LNCaP clone FGC (cell line): ENCODE results near the gene PCDH9.
A peak's percentile ranks its signal among the peaks of the same experiment; 100 is the strongest.
"Not testable (repeated sequence)": the region's sequence is repeated elsewhere in the genome, so short reads cannot be mapped to it uniquely, and the experiment has no call there.

Source experiments
- DNase-seq: peaks from one replicate; pipeline ENCODE4 v3.0.0-alpha.2; 2011; ENCODE audit warnings: low read depth
- H3K4me3 ChIP-seq: 2 replicates; pipeline ENCODE4 v1.5.1; 2011; ENCODE audit warnings: mild to moderate bottlenecking, low read depth, low read length, control low read depth
- TF ChIP-seq, protein P1 (sequence below): IDR thresholded peaks from 2 replicates; pipeline ENCODE4 v1.5.1; 2012; ENCODE audit warnings: mild to moderate bottlenecking; ENCODE audit not compliant: control insufficient read depth, insufficient read depth; ENCODE audit errors: extremely low read depth

The PCDH9 gene

DNA sequence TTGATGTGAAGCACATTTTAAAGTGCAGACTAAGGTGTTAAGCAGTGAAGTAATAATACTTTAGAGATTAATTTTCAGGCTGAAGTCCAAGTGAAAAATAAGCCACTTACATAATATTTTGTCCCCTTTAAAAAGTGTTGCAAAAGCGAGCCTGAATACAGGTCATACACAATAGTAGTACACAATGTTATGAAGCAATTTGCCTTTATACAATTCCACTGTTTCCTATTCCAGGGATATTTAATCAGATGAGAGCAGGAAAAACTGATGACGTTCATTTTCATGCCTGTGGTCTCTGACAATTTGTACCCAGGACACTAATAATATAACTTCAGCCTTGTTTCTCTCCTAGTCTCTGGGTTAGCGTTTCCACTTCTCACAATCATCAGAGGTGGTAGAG lies 916.7 kb downstream of the PCDH9 start:
- TF ChIP-seq, protein P1, sequence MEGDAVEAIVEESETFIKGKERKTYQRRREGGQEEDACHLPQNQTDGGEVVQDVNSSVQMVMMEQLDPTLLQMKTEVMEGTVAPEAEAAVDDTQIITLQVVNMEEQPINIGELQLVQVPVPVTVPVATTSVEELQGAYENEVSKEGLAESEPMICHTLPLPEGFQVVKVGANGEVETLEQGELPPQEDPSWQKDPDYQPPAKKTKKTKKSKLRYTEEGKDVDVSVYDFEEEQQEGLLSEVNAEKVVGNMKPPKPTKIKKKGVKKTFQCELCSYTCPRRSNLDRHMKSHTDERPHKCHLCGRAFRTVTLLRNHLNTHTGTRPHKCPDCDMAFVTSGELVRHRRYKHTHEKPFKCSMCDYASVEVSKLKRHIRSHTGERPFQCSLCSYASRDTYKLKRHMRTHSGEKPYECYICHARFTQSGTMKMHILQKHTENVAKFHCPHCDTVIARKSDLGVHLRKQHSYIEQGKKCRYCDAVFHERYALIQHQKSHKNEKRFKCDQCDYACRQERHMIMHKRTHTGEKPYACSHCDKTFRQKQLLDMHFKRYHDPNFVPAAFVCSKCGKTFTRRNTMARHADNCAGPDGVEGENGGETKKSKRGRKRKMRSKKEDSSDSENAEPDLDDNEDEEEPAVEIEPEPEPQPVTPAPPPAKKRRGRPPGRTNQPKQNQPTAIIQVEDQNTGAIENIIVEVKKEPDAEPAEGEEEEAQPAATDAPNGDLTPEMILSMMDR: no peak
- H3K4me3 ChIP-seq: no peak overlapping the region
- no peak for DNase-seq

DNA sequence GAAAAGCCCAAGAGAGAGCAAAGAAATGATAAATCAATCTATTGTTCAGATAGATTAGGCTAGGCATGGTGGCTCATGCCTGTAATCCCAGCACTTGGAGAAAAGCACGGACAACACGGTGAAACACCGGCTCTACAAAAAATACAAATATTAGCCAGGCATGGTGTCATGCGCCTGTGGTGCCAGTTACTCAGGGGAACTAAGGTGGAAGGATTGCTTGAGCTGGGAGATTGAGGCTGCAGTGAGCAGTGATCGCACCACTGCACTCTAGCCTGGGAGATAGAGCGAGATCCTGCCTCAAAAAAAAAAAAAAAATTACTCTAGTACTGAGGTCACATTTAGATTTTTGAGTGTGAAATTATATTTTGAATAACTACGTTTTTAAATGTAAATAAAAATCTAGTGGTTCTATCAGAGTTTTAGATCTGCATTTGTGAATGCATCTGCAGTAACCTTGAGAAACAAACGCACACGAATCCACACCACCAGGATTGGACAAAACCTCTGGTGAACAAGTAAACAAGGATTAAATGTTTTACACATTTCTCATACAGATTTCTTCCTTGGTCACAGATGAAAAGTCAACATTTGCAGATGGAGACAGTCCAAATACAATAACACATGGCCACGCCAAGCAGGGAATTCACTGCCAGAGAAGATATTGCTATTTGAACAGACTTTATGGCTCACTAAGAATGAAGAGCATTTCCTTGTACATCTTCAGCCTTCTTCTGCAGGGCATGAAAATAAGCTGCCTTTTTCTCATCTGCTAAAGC lies 917.6 kb downstream of the PCDH9 start:
- DNase-seq: peak; percentile 94
- H3K4me3 ChIP-seq: no peak overlapping the region
- TF ChIP-seq, protein P1: no peak

DNA sequence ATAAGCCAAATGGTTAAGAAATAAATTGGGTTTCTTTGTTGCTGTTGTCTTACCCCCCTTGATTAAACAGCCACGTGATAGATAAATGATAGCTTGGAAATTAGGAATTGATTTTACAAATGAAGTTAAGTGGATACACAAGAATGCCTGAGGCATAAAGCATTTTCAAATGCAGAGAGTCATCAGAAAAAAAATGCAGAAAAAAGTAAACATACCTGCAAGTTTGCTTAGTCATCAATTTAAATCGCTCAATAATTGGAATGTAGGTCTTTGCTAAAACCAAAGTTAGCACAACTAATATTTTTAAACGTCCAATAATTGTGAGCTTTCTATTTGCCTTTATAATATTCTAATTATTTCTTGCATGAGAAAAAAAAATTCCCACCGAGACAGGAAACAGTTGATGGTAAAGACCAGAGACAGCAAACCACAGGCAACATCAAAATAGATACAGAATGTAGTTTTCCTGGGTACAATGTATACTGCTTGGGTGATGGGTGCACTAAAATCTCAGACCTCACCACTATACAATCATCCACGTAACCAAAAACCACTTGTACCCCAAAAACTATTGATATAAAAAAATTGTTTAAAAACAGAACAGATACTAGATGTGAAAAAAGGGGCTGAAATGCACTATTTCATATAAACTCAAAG lies 924.0 kb downstream of the PCDH9 start:
- TF ChIP-seq, protein P1: no peak
- DNase-seq: no peak
- H3K4me3 ChIP-seq: no peak overlapping the region

DNA sequence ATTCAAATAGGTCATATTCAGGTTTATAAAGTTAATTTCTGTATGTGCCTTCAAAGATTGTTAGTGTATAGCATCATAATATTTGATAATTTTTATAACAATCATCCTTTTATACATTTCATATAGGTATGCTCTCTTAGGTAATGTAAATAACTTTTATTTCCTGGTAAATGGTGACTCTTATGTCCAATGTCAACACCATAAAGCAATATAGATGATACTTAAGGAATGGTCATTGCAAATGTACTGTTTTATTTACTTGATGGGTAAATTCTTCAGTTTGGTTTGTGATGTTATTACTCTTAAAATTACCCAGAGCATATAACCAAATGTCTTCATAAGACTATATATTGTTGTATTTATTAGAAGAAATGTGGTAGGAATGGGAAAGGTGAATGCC lies 928.7 kb downstream of the PCDH9 start:
- no peak overlapping the region for H3K4me3 ChIP-seq
- TF ChIP-seq, protein P1: no peak
- DNase-seq: peak; percentile 51

DNA sequence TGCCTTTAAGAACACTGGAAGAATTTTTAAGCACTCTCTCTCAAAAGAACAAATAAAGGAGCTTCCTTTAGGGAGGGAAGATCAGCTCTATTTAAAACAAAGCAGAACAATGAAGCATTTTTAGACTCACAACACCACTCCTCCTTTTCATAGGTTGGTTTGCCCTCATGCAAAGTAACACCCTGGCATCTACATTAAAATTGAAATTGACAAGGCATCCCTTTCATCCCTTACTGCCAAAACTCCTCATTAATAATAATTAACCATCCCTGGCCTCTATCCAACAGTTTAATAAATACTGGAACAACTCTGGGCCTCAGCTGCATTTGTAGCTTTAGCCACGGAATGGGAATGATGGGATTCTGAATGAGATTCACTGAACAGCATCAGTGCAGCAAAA lies 929.1 kb downstream of the PCDH9 start:
- no peak overlapping the region for H3K4me3 ChIP-seq
- DNase-seq: no peak
- TF ChIP-seq, protein P1: no peak

DNA sequence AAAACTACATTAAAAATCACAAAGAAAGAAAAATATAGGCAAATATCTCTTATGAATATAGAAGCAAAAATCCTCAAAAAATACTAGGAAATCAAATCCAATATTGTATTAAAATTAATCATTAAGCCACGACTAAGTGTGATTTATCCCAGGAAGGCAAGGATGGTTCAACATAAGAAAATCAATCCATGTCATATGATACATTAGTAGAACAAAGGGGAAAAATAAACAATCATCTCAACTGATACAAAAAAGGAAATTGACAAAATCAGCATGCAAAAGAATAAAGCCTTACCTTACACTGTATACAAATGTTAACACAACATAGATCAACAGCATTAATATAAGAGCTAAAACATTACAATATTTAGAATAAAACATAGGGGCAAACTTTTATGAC lies 933.3 kb downstream of the PCDH9 start:
- H3K4me3 ChIP-seq: no peak overlapping the region
- no peak for DNase-seq
- TF ChIP-seq, protein P1: no peak

DNA sequence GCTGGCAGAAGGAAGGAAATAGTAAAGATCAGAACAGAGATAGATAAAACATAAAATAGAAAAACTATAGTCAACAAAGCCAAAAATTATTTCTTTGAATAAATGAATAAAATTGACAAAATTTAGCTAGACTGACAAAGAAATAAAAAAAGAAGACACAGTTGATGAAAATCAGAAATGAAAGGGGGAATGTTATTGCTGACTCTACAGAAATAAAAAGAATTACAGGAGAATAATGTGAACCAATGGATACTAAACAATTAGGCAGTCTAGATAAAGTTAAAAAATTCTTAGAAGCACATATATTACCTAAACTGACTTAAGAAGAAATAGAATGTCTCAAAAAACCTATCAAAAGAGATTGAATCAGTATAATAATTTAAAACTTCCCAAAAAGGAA lies 933.8 kb downstream of the PCDH9 start:
- no peak for DNase-seq
- TF ChIP-seq, protein P1: no peak
- no peak overlapping the region for H3K4me3 ChIP-seq

DNA sequence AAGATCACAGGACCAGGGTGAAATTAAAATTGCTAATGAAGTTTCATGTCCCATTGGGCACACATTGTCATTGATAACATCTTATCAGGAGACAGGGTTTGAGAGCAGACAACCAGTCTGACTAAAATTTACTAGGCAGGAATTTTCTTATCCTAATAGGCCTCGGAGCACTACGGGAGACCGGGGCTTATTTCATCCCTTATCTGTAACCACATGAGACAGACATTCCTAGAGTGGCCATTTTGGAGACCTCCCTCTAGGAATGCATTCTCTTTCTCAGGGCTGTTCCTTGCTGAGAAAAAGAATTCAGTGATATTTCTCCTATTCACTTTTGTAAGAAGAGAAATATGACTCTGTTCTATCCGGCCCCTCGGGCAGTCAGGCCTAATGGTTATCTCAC lies 943.3 kb downstream of the PCDH9 start:
- not testable (repeated sequence) for H3K4me3 ChIP-seq, DNase-seq
